NB4 (cell line): ENCODE measurements around the gene FNIP2.

ENCODE experiments used
- MYC ChIP-seq: IDR thresholded peaks from 2 replicates; pipeline ENCODE4 v1.6.1; 2011; ENCODE audit warnings: low read depth, low read length
- POLR2A ChIP-seq: IDR thresholded peaks from 2 replicates; pipeline ENCODE4 v1.6.1; 2011; ENCODE audit warnings: mild to moderate bottlenecking; ENCODE audit not compliant: insufficient read length; ENCODE audit errors: extremely low read depth
- TF ChIP-seq, protein P1 (sequence below): IDR thresholded peaks from one replicate; pipeline ENCODE4 v1.5.1; 2012; ENCODE audit warnings: low read depth, low read length
- TF ChIP-seq, protein P2 (sequence below): IDR thresholded peaks from 2 replicates; pipeline ENCODE4 v1.6.1; 2011; ENCODE audit warnings: low read depth, low read length

DNA sequence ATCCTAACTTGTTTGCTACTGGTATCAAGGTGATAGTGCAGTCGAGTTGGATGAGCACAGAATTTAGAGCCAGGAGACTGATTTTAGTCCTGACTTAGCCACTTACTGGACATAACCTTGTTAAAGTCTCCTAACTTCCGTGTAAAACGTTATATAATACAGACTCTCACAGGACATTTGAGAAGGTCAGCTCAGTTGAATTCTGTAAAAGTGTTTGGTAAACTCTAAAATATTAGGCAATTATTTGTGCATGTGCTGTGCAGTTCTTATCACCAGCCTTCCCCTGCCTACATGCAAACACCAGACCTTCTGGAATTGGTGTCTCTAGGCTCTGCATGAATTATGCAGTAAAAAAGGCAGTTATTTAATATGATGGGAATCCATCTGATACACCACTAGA is 45.4 kb downstream of the FNIP2 start:
- TF ChIP-seq, protein P1, sequence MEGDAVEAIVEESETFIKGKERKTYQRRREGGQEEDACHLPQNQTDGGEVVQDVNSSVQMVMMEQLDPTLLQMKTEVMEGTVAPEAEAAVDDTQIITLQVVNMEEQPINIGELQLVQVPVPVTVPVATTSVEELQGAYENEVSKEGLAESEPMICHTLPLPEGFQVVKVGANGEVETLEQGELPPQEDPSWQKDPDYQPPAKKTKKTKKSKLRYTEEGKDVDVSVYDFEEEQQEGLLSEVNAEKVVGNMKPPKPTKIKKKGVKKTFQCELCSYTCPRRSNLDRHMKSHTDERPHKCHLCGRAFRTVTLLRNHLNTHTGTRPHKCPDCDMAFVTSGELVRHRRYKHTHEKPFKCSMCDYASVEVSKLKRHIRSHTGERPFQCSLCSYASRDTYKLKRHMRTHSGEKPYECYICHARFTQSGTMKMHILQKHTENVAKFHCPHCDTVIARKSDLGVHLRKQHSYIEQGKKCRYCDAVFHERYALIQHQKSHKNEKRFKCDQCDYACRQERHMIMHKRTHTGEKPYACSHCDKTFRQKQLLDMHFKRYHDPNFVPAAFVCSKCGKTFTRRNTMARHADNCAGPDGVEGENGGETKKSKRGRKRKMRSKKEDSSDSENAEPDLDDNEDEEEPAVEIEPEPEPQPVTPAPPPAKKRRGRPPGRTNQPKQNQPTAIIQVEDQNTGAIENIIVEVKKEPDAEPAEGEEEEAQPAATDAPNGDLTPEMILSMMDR = no peak
- TF ChIP-seq POLR2A (no peak), MYC (no peak)
- TF ChIP-seq, protein P2, sequence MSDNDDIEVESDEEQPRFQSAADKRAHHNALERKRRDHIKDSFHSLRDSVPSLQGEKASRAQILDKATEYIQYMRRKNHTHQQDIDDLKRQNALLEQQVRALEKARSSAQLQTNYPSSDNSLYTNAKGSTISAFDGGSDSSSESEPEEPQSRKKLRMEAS = no peak
